H9 (cell line): Measurements from ENCODE around the gene NSMF. TPM values are rescaled to one million over a fixed set of nuclear protein-coding genes. Genes with fewer than 3 reads are reported as not detected.

Source experiments
- DNase-seq: peaks from one replicate; pipeline ENCODE4 v3.0.0-alpha.2; 2017
- H2AFZ ChIP-seq: one replicate; pipeline ENCODE4 v1.6.1; 2013; ENCODE audit warnings: mild to moderate bottlenecking, low read length, control low read depth, moderate library complexity
- H2AK5ac ChIP-seq: 2 replicates; pipeline ENCODE4 v1.6.1; 2013; ENCODE audit warnings: low read length, control low read depth, mixed read lengths; ENCODE audit not compliant: insufficient read length
- H2BK120ac ChIP-seq: one replicate; pipeline ENCODE4 v1.6.1; 2013; ENCODE audit warnings: low read depth, mild to moderate bottlenecking, low read length, control low read depth, inconsistent platforms; ENCODE audit not compliant: poor library complexity, severe bottlenecking
- H2BK12ac ChIP-seq: 2 replicates; pipeline ENCODE4 v1.6.1; 2013; ENCODE audit warnings: low read length, control low read depth, mixed read lengths, low read depth; ENCODE audit not compliant: insufficient read length
- H2BK15ac ChIP-seq: 2 replicates; pipeline ENCODE4 v1.6.1; 2013; ENCODE audit warnings: low read depth, low read length, control low read depth
- H2BK20ac ChIP-seq: one replicate; pipeline ENCODE4 v1.6.1; 2013; ENCODE audit warnings: low read depth, mild to moderate bottlenecking, low read length, control low read depth, inconsistent platforms; ENCODE audit not compliant: poor library complexity, severe bottlenecking
- H2BK5ac ChIP-seq: 2 replicates; pipeline ENCODE4 v1.6.1; 2013; ENCODE audit warnings: low read length, control low read depth, mixed read lengths; ENCODE audit not compliant: insufficient read length
- H3K14ac ChIP-seq: 2 replicates; pipeline ENCODE4 v1.6.1; 2013; ENCODE audit warnings: low read length, control low read depth; ENCODE audit not compliant: insufficient read depth
- H3K18ac ChIP-seq: 2 replicates; pipeline ENCODE4 v1.6.1; 2013; ENCODE audit warnings: low read depth, mild to moderate bottlenecking, mixed read lengths, low read length, control low read depth; ENCODE audit not compliant: insufficient read length
- H3K23ac ChIP-seq: 2 replicates; pipeline ENCODE4 v1.6.1; 2013; ENCODE audit warnings: low read length, control low read depth, mixed read lengths, low read depth; ENCODE audit not compliant: insufficient read length
- H3K23me2 ChIP-seq: 2 replicates; pipeline ENCODE4 v1.6.1; 2013; ENCODE audit warnings: low read depth, mild to moderate bottlenecking, mixed read lengths, low read length, control low read depth; ENCODE audit not compliant: insufficient read length, poor library complexity, severe bottlenecking
- H3K27ac ChIP-seq: 2 replicates; pipeline ENCODE4 v1.5.1; 2013; ENCODE audit warnings: low read length, control low read depth, mixed read lengths, low read depth; ENCODE audit not compliant: insufficient read length
- H3K27me3 ChIP-seq: 2 replicates; pipeline ENCODE4 v1.6.1; 2013; ENCODE audit warnings: low read length, control low read depth, inconsistent platforms; ENCODE audit not compliant: insufficient read depth
- H3K4ac ChIP-seq: 2 replicates; pipeline ENCODE4 v1.6.1; 2013; ENCODE audit warnings: low read depth, mild to moderate bottlenecking, control low read depth, inconsistent platforms, low read length, moderate library complexity
- H3K4me1 ChIP-seq: 2 replicates; pipeline ENCODE4 v1.6.1; 2013; ENCODE audit warnings: low read length, control low read depth, inconsistent platforms; ENCODE audit not compliant: insufficient read depth
- H3K4me2 ChIP-seq: 2 replicates; pipeline ENCODE4 v1.6.1; 2013; ENCODE audit warnings: low read length, control low read depth, mixed read lengths; ENCODE audit not compliant: insufficient read length, insufficient read depth
- H3K56ac ChIP-seq: 2 replicates; pipeline ENCODE4 v1.6.1; 2013; ENCODE audit warnings: low read depth, mild to moderate bottlenecking, mixed read lengths, low read length, control low read depth; ENCODE audit not compliant: insufficient read length
- H3K79me1 ChIP-seq: 2 replicates; pipeline ENCODE4 v1.6.1; 2013; ENCODE audit warnings: low read depth, mild to moderate bottlenecking, moderate library complexity, low read length, control low read depth, inconsistent platforms; ENCODE audit not compliant: insufficient read depth, poor library complexity, severe bottlenecking
- H3K79me2 ChIP-seq: 2 replicates; pipeline ENCODE4 v1.6.1; 2013; ENCODE audit warnings: low read length, control low read depth, inconsistent platforms; ENCODE audit not compliant: insufficient read depth
- H3K9ac ChIP-seq: 2 replicates; pipeline ENCODE4 v1.6.1; 2013; ENCODE audit warnings: low read length, control low read depth, mixed read lengths; ENCODE audit not compliant: insufficient read length; ENCODE audit errors: extremely low read depth
- H3K9me3 ChIP-seq: one replicate; pipeline ENCODE4 v1.6.1; 2013; ENCODE audit warnings: low read depth, low read length, inconsistent platforms; ENCODE audit not compliant: control insufficient read depth
- H3T11ph ChIP-seq: one replicate; pipeline ENCODE4 v1.6.1; 2013; ENCODE audit warnings: mild to moderate bottlenecking, low read length, control low read depth, inconsistent platforms
- H4K20me1 ChIP-seq: one replicate; pipeline ENCODE4 v1.6.1; 2013; ENCODE audit not compliant: control insufficient read depth, insufficient read length, insufficient read depth
- H4K5ac ChIP-seq: 2 replicates; pipeline ENCODE4 v1.6.1; 2013; ENCODE audit warnings: low read depth, mild to moderate bottlenecking, mixed read lengths, low read length, control low read depth; ENCODE audit not compliant: insufficient read length
- H4K8ac ChIP-seq: replicated peaks from 2 replicates; pipeline ENCODE4 v1.6.1; 2013; ENCODE audit warnings: low read length, control low read depth, mixed read lengths, low read depth; ENCODE audit not compliant: insufficient read length
- H4K91ac ChIP-seq: 2 replicates; pipeline ENCODE4 v1.6.1; 2013; ENCODE audit warnings: low read depth, mild to moderate bottlenecking, moderate library complexity, mixed read lengths, low read length, control low read depth; ENCODE audit not compliant: insufficient read length
- H3K27ac Mint-ChIP-seq, 3 experiments: 2 replicates in 2 of 3; 3 replicates in 1 of 3; pipeline ENCODE4 v1.8.0; 2020 to 2021; ENCODE audit warnings: mixed read lengths in 3 of 3, mild to moderate bottlenecking in 1 of 3, moderate library complexity in 1 of 3
- H3K27me3 Mint-ChIP-seq: 2 replicates; pipeline ENCODE4 v1.8.0; 2021; ENCODE audit warnings: low read depth, mild to moderate bottlenecking, moderate library complexity, mixed read lengths
- H3K36me3 Mint-ChIP-seq, 3 experiments: 2 replicates in 2 of 3; 3 replicates in 1 of 3; pipeline ENCODE4 v1.8.0; 2020 to 2021; ENCODE audit warnings: low read depth in 3 of 3, mixed read lengths in 3 of 3; ENCODE audit not compliant: insufficient read depth in 1 of 3
- H3K4me1 Mint-ChIP-seq, 2 experiments: 2 replicates each; pipeline ENCODE4 v1.8.0; 2020; ENCODE audit warnings: mixed read lengths in 2 of 2
- H3K4me3 Mint-ChIP-seq, 2 experiments: 2 replicates in 1 of 2; 3 replicates in 1 of 2; pipeline ENCODE4 v1.8.0; 2020 to 2021; ENCODE audit warnings: mild to moderate bottlenecking in 2 of 2, mixed read lengths in 2 of 2, moderate library complexity in 1 of 2
- H3K9me3 Mint-ChIP-seq, 2 experiments: 2 replicates in 1 of 2; 3 replicates in 1 of 2; pipeline ENCODE4 v1.8.0; 2020; ENCODE audit warnings: mild to moderate bottlenecking in 2 of 2, mixed read lengths in 2 of 2, moderate library complexity in 1 of 2
- CTCF ChIP-seq: fragments of 200-600 bp; sonication (generic); conservative IDR thresholded peaks from 3 replicates; pipeline ENCODE4 v1.8.0; 2021; ENCODE audit warnings: antibody characterized with exemption, mild to moderate bottlenecking
- WGBS: extraction: QIAGEN DNeasy Blood & Tissue Kit; methylation state at CpG from one replicate; pipeline ENCODE4 v1.1.7; 2013; ENCODE audit warnings: missing lambda C conversion rate, low lambda C conversion rate, mixed read lengths; ENCODE audit not compliant: insufficient read length; ENCODE audit errors: extremely low coverage; 5-methylcytosine and 5-hydroxymethylcytosine counted together
- total RNA-seq: library from RNA; stranded (reverse); gene quantifications from 2 replicates; pipeline ENCODE4 v1.2.1, GENCODE V29; 2021

Gene NSMF
- total RNA-seq, 1 experiment from 2014 or later = 46.3 TPM

GRCh38 chr9:137506702-137507171 is 47.6 kb upstream of the NSMF start:
- Histone ChIP-seq H3K56ac (no peak overlapping the region), H4K20me1 (no peaks in the 10 kb centered on the region), H3T11ph (no peak overlapping the region), H3K9ac (no peak overlapping the region), H4K91ac (no peak overlapping the region), H3K27ac (no peak overlapping the region), H3K79me2 (no peaks in the 10 kb centered on the region), H3K23ac (no peak overlapping the region), H2AK5ac (no peak overlapping the region), H3K27me3 (no peaks in the 10 kb centered on the region), H3K4me2 (no peak overlapping the region), H2BK5ac (no peak overlapping the region), H3K79me1 (no peaks in the 10 kb centered on the region), H3K4me1 (no peaks in the 10 kb centered on the region), H3K9me3 (no peaks in the 10 kb centered on the region), H4K5ac (no peak overlapping the region), H2AFZ (no peak overlapping the region), H3K4ac (no peak overlapping the region), H2BK12ac (no peak overlapping the region), H3K18ac (no peak overlapping the region), H3K14ac (no peak overlapping the region), H2BK15ac (no peak overlapping the region), H4K8ac (no peak overlapping the region), H2BK120ac (no peak overlapping the region), H3K23me2 (no peaks in the 10 kb centered on the region), H2BK20ac (no peak overlapping the region)
- Mint-ChIP-seq H3K27ac (no peak overlapping the region; a peak in 1 of 7 replicates), H3K9me3 (peaks cover 29 to 77% of the 10 kb centered on the region in 2 experiments), H3K36me3 (peaks cover 4 to 14% (median 13%) of the 10 kb centered on the region in 3 experiments), H3K27me3 (peaks cover 23% of the 10 kb centered on the region), H3K4me3 (no peak overlapping the region), H3K4me1 (no peaks in the 10 kb centered on the region)
- no peak for TF ChIP-seq CTCF
- no CpG with 5 or more reads among the region's 26 CpGs for WGBS
- DNase-seq = no peak
